Hypothalamus (tissue), 51 donors: ENCODE data around the gene ANKRD65.

Source experiments
- DNase-seq, 51 donors: peaks; one replicate each; lab custom pipeline; 2025; lab: John Stamatoyannopoulos, UW

Gene ANKRD65

GRCh38 chr1:1442069-1442770, 21.1 kb upstream of the ANKRD65 start:
- no peak for DNase-seq

GRCh38 chr1:1441002-1441888, 20.2 kb upstream of the ANKRD65 start:
- DNase-seq: peak in 14 of 51 donors; percentile 30 to 69 (median 38)

GRCh38 chr1:1440262-1441001, 19.4 kb upstream of the ANKRD65 start:
- no peak for DNase-seq

DNA sequence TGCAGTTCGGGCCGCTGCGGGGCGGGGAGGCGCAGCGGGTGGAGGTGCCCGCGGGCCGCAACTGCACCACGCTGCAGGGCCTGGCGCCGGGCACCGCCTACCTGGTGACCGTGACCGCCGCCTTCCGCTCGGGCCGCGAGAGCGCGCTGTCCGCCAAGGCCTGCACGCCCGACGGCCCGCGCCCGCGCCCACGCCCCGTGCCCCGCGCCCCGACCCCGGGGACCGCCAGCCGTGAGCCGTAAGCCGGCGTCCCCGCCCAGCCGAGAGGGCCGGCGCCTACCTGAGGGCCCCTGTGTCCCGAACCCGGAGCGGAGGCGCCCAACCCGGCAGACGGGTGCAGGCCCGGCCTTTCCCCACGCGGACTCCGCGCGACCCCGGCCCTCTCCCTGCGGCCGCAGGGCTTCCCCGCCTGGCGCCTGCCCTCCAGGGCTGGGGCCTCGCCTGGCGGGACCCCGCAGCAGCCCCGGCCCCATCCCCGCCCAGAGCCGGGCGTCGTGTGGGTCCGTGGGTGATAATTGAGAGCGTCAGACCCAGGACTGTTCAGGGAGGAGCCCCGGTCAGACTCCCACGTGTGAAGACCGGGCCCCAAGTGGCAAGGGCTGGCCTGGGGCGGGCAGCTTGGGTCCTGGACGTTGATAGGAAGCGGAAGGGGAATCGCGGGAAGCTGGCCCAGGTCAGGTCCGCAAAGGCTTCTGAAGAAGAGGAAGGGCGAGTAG, 18.6 kb upstream of the ANKRD65 start:
- no peak for DNase-seq

DNA sequence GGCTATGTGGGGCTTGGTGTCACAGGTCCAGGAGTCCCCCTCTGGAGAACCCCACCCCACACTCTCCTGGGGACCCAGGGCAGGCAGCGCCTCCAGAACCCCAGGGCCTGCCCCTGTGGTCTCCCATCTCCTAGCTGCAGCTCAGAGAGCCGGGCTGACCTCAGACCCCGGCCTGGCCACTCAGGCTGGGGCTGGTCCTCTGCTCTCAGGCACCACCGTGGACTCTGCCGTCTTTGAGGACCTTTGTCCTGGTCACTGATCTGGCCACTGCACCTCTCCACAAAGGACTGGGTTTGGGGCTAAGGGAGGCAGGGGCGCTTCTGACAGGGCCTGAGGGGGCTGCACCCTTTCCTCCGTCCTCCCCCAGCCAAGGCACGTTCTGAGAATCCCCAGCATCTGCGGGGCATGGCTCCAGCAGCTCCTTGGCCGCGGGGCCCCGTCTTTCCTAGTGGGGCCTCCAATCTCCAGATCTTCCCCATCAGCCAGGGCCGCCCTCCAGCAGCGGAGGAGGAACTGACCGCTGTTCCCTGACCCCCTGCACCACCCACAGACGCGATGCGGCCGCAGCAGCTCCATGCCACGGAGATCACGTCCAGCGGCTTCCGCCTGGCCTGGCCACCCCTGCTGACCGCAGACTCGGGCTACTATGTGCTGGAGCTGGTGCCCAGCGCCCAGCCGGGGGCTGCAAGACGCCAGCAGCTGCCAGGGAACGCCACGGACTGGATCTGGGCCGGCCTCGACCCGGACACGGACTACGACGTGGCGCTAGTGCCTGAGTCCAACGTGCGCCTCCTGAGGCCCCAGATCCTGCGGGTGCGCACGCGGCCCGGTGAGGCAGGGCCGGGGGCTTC, 17.7 kb upstream of the ANKRD65 start:
- DNase-seq: no peak

- no peak for DNase-seq
Observed at GRCh38 chr1:1437904-1438376, 16.9 kb upstream of the ANKRD65 start.

DNA sequence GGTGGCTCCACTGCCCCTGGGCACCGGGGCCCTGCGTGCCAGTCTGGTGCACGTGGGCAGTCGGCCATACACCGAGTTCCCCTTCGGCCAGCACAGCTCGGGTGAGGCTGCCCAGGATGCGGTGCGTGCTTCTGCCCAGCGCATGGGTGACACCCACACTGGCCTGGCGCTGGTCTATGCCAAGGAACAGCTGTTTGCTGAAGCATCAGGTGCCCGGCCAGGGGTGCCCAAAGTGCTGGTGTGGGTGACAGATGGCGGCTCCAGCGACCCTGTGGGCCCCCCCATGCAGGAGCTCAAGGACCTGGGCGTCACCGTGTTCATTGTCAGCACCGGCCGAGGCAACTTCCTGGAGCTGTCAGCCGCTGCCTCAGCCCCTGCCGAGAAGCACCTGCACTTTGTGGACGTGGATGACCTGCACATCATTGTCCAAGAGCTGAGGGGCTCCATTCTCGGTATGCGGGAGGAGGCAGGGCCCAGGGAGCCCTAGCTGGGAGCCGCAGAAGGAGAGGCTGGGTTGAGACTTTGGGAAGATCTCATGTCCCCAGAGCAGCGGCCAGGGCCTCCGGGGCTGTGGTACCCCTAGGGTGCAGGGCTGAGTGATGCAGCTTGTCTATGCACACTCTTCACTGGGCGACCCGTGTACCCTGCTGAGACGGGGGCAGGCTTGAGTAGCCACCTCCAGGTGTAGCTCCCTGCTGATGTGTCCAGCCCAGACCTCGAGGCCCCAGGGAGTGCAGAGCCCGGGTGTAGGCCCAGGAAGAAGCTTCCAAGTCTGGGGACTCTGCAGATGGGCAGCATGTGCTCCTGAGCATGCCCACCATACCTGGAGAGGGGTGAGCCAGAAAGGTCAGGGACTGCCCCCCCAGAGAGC, 16.2 kb upstream of the ANKRD65 start:
- DNase-seq: no peak

- no peak for DNase-seq
Observed at GRCh38 chr1:1436630-1437032, 15.6 kb upstream of the ANKRD65 start.

- no peak for DNase-seq
Observed at GRCh38 chr1:1435911-1436629, 15.0 kb upstream of the ANKRD65 start.

GRCh38 chr1:1435106-1435903, 14.2 kb upstream of the ANKRD65 start, which contains the start of gene VWA1:
VWA1 (plus strand) TSS chr1:1435690; CDS start chr1:1435749, 59 bp downstream.
- peak in 38 of 51 donors; percentile 34 to 85 (median 60) for DNase-seq

- DNase-seq: peak in 1 of 51 donors; percentile 58
Observed at GRCh38 chr1:1434824-1435105, 13.7 kb upstream of the ANKRD65 start.

DNA sequence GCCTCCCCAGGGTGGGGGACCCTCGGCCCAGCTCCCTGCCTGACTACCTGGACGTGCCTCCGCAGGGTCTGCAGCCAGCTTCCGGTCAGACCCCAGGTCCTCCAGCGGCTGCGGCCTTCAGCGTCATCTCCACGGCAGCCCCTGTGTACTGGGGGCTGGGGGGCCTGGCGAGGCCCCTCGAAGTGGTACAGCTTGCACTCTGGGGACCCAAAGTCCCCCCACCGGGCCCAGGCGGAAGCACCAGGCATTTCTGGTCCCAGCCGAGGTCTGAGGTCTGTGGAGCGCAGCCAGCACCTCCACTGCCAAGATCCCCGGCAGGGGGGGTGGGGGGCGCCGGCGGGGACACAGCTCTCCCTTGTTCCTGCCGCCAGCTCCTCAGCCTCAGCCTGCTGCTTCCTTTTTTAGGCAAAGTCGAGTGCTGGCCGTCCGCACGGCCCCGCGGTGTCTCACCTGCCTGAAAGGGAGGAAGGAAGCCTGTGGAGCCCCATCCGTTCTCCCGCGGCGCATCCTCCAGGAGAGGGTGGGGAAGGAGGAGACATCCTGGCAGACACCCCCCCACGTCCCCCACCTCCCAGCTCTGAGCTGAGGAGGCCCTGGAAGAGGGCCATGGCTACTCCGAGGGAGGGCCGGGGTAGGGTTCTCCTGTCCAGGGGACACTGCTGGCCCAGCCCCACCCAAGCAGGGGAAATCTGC, 13.2 kb upstream of the ANKRD65 start:
- peak in 46 of 51 donors; percentile 28 to 89 (median 70) for DNase-seq

- DNase-seq: peak in 2 of 51 donors; percentile 55 to 60
Observed at GRCh38 chr1:1433804-1434130, 12.7 kb upstream of the ANKRD65 start.

DNA sequence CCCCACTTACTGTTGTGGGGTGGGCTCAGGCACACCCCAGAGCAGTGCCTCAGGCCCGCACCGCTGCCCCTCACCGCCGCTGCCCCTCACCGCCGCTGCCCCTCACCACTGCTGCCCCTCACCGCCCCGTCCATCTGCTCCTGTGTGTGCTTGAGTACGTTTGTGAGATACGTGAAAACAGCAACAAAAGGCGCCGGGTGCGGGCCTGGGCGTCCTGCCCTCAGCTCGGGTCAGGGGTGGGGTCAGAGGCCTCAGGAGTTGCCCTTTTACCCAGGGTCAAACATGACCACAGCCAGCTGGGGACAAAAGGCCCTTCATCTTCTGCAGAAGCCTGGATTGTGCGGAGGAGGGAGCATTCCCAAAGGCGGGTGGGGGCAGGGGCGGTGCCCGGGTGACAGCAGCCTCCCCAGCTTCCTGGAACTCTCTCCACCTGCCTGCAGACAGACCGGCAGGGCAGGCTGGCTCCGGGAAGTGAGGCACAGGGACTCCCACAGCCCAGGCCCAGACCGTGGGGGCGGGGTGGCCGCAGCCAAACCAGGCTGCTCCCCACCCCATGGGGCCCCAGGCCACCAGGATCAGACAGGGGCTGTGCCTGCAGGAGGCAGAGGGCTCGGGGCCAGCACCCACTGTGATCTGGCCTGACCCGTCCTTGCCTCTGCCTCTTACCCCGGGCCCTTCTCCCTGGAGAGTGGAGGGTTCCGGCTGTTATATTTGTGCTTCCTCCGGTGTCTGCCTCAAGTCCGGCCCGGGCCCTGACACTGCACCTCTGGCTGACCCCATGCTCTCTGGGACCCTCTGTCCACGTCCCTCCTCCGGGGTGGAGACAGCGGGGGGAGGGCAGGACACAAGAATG, 12.1 kb upstream of the ANKRD65 start:
- peak in 39 of 51 donors; percentile 23 to 91 (median 74) for DNase-seq

DNA sequence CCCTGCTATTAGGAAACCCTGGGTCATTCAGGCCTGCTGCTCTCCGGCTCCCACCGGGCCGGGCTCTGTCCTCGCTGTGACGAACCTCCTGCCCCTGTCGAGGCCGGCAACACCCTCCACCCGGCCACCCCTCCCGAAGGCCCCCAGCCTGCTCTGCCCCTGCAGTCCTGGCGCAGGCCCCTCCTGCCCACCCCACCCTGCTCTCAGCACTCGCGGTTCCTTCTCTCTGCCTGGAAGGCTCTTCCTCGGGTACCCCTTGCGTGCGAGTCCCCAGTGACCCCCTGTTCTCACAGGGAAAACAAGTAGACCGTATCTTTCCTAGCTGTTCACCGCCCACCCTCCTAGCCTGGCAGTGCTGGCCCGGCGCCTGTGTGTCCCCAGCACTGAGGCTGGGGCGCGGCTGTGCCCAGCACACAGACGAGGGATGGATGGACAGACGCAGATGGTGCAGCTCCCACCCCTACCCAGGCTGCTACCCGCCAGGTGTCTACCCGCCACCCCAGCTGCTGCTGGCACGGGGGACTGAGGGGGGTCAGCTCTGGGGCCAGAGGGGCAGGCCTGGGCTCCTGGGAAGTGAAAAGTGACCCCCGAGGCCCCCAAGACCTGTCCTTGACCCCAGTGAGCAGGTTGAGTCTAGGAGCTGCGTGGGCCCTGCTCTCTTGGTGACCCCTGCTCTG, 11.3 kb upstream of the ANKRD65 start:
- DNase-seq: peak in 3 of 51 donors; percentile 20 to 56 (median 32)
